GM10847 (cell line): ENCODE measurements around the gene ZC3H12C.
A peak's percentile ranks its signal among the peaks of the same experiment; 100 is the strongest.

Experiments
- POLR2A ChIP-seq: IDR thresholded peaks from 2 replicates; pipeline ENCODE4 v1.6.1; 2011; ENCODE audit not compliant: insufficient read length; ENCODE audit errors: extremely low read depth

ZC3H12C gene

GRCh38 chr11:110089617-110090282, 3.4 kb upstream of the ZC3H12C start:
- TF ChIP-seq POLR2A = no peak

GRCh38 chr11:110090466-110091026, 2.6 kb upstream of the ZC3H12C start:
- no peak for TF ChIP-seq POLR2A

- TF ChIP-seq POLR2A = no peak
Observed at GRCh38 chr11:110092111-110092514, 1.1 kb upstream of the ZC3H12C start.

- TF ChIP-seq POLR2A = peak; percentile 25
Observed at GRCh38 chr11:110093407-110094297, 460 bp downstream of the ZC3H12C start.

- TF ChIP-seq POLR2A = no peak
Observed at GRCh38 chr11:110094298-110095285, 1.4 kb downstream of the ZC3H12C start.

- TF ChIP-seq POLR2A = no peak
Observed at GRCh38 chr11:110095554-110095953, 2.4 kb downstream of the ZC3H12C start.

GRCh38 chr11:110096496-110096895, 3.3 kb downstream of the ZC3H12C start:
- TF ChIP-seq POLR2A = no peak

- no peak for TF ChIP-seq POLR2A
Observed at GRCh38 chr11:110097459-110098012, 4.3 kb downstream of the ZC3H12C start.

GRCh38 chr11:110098645-110099044, 5.5 kb downstream of the ZC3H12C start:
- TF ChIP-seq POLR2A = no peak

- no peak for TF ChIP-seq POLR2A
Observed at GRCh38 chr11:110100476-110101240, 7.5 kb downstream of the ZC3H12C start.

- no peak for TF ChIP-seq POLR2A
Observed at GRCh38 chr11:110106713-110107274, 13.6 kb downstream of the ZC3H12C start.

- TF ChIP-seq POLR2A = no peak
Observed at GRCh38 chr11:110110854-110111253, 17.7 kb downstream of the ZC3H12C start.

- no peak for TF ChIP-seq POLR2A
Observed at GRCh38 chr11:110112457-110112856, 19.3 kb downstream of the ZC3H12C start.
